HG02885 (cell line): Measurements from ENCODE around the gene FXYD7.
"Not testable (repeated sequence)": the region's sequence is repeated elsewhere in the genome, so short reads cannot be mapped to it uniquely, and the experiment has no call there.

Experiments
- ATAC-seq: cut with Tn5 transposase; IDR thresholded peaks from one replicate; pipeline ENCODE4 v1.9.1; 2021; ENCODE audit warnings: mild to moderate bottlenecking; ENCODE audit not compliant: unreplicated experiment, poor library complexity

FXYD7 gene

DNA sequence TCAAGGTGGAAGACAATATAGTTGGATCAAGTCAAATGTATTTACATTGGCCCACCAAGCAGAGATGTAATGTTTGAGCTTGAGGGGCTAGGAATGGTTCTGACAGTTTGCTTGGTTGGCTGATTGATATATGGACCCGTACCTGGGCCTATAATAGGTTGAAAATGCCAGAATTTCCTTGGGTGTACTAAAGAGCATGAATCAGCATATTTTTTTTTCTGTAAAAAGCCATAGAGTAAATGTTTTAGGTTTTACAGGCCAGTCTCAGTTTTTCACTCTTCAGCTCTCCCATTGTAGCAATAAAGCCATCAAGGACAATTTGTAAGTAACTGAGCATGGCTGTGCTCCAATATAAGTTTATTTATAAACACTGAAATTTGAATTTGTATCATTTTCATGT is 38.3 kb downstream of the FXYD7 start:
- ATAC-seq: no peak

DNA sequence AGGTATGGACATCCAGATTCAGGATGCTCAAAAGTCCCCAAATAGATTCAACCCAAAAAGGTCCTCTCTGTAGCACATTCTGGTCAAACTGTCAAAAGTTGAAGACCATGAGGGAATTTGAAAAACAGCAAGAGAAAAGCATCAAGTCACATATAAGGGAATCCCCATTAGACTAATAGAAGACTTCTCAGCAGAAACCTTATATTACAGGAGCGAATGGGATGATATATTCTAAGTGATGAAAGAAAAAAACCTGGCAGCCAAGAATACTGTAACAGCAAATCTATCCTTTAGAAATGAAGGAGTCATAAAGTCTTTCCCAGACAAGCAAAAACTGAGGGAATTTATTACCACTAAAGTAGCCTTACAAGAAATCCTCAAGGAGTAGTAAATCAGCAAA is 41.2 kb downstream of the FXYD7 start:
- no peak for ATAC-seq

DNA sequence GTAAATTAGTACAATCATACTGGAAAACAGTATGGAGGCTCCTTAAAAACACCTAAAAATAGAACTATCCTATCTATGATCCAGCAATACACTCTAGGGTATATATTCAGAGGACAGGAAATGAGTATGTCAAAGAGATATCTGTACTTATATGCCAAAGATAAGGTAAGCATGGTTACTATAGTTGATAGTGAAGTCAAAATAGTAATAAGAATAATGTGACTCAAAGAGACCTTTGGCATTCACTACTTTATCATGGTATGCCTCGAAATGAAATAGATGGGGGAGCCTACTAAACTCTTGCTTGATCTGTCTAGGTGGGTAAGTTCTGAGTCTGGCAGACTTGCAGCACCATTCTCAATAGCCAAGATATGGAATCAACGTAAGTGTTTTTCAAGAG is 41.8 kb downstream of the FXYD7 start:
- no peak for ATAC-seq

GRCh38 chr19:35194012-35194984 is 51.2 kb downstream of the FXYD7 start:
- no peak for ATAC-seq

GRCh38 chr19:35195830-35196229 is 52.8 kb downstream of the FXYD7 start:
- no peak for ATAC-seq

- not testable (repeated sequence) for ATAC-seq
Observed at GRCh38 chr19:35196861-35197260, 53.8 kb downstream of the FXYD7 start.

DNA sequence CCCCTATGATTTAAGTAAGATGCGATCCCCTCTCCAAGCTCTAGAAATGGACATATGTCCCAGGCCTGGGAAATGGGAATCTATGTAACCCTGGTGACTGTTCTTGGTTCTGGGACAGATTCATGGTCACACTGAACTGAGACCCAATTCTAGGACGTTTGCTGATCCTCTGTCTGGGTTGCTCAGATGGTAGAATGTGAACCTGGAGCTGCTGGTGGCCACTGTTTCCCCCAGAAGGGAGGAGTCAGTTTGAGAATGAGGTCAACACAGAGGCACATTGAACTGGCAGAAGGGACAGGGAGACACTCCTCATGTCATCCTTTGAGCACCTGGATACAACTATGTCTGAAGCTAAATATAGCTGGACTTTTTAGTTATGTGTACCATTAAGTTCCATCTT is 56.4 kb downstream of the FXYD7 start:
- no peak for ATAC-seq

- no peak for ATAC-seq
Observed at GRCh38 chr19:35202722-35203688, 60.0 kb downstream of the FXYD7 start.
